Left ventricle myocardium inferior (tissue), 1 donor: ENCODE data around the gene GMEB2. TPM values are rescaled to one million over a fixed set of nuclear protein-coding genes. Genes with fewer than 3 reads are reported as not detected.

ENCODE experiments used
- DNase-seq: peaks from one replicate; pipeline ENCODE4 v3.0.0-alpha.2; 2020
- H3K27ac ChIP-seq: fragments of 200-600 bp; replicated peaks from 2 replicates; pipeline ENCODE4 v1.8.0; 2021
- H3K27me3 ChIP-seq: fragments of 200-600 bp; 2 replicates; pipeline ENCODE4 v1.8.0; 2021; ENCODE audit warnings: low read depth
- H3K36me3 ChIP-seq: fragments of 200-600 bp; 2 replicates; pipeline ENCODE4 v1.8.0; 2021
- H3K4me1 ChIP-seq: fragments of 200-600 bp; 2 replicates; pipeline ENCODE4 v1.8.0; 2021
- H3K4me3 ChIP-seq: fragments of 200-600 bp; 2 replicates; pipeline ENCODE4 v1.8.0; 2021; ENCODE audit warnings: mild to moderate bottlenecking, moderate library complexity
- H3K9me3 ChIP-seq: fragments of 200-600 bp; replicated peaks from 2 replicates; pipeline ENCODE4 v1.8.0; 2021
- intact Hi-C: fragments of 100-400 bp; cut with micrococcal nuclease; formaldehyde crosslinking; loops from one replicate; pipeline ENCODE4 v1.11.0; 2022
- total RNA-seq: library from RNA; stranded (reverse); fragmentation: NEBNext Ultra II Directional; extraction: Animal tissue kit (Norgen Biotek cat#: 25700); gene quantifications from one replicate; pipeline ENCODE4 v1.2.1, GENCODE V29; 2021
- TF ChIP-seq, protein P1 (sequence below): fragments of 200-600 bp; IDR thresholded peaks from 2 replicates; pipeline ENCODE4 v1.8.0; 2021; ENCODE audit warnings: antibody characterized with exemption, mild to moderate bottlenecking, borderline replicate concordance
- donor health status: DM: no; HTN: yes; CAD: no; lungs with severe emphysema.

Gene GMEB2
- total RNA-seq, 1 donor from 2014 or later = 5.3 TPM

DNA sequence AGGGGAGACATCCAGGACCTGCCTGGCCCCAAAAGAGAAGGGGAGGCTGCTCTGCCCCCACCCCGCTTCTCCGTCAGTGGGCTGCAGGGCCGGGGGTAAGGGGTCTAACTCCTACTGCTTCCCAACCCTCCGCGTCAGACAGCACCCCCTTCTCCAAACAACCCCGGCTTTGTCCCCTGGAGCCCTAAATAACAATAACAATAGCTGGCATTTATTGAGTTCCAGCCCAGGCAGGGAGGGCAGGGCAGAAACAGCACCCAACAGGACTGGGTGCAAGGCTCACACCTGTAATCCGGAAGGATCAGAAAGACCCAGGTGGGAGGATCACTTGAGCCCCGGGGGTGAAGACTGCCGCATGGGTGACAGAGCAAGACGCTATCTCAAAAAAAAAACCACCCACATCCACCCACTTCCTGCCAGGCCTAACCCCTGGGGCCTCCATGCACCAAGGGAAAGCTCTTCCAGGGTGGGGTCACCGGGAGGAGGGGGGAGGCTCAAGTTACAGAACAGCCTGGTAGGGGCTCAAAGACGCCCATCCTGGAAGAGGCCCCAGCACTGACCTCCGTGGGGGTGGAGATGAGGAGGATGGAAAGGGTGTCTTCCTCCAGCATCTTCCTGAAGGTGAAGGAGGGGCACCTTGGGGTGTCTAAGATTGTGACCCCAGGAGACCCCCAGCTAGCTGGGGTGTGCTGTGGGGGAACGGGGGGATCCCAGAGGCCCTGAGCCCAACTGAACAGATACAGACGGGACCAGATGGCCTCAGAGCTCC, 74.2 kb downstream of the GMEB2 start:
- peaks cover 50% of the 10 kb centered on the region for H3K27me3 ChIP-seq
- no peak for DNase-seq
- intact Hi-C loops = no loop called here
- no peak overlapping the region for H3K4me3 ChIP-seq
- H3K9me3 ChIP-seq = no peaks in the 10 kb centered on the region
- no peaks in the 10 kb centered on the region for H3K36me3 ChIP-seq
- TF ChIP-seq, protein P1, sequence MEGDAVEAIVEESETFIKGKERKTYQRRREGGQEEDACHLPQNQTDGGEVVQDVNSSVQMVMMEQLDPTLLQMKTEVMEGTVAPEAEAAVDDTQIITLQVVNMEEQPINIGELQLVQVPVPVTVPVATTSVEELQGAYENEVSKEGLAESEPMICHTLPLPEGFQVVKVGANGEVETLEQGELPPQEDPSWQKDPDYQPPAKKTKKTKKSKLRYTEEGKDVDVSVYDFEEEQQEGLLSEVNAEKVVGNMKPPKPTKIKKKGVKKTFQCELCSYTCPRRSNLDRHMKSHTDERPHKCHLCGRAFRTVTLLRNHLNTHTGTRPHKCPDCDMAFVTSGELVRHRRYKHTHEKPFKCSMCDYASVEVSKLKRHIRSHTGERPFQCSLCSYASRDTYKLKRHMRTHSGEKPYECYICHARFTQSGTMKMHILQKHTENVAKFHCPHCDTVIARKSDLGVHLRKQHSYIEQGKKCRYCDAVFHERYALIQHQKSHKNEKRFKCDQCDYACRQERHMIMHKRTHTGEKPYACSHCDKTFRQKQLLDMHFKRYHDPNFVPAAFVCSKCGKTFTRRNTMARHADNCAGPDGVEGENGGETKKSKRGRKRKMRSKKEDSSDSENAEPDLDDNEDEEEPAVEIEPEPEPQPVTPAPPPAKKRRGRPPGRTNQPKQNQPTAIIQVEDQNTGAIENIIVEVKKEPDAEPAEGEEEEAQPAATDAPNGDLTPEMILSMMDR = no peak
- H3K4me1 ChIP-seq = peaks cover 14% of the 10 kb centered on the region
- no peak overlapping the region for H3K27ac ChIP-seq

DNA sequence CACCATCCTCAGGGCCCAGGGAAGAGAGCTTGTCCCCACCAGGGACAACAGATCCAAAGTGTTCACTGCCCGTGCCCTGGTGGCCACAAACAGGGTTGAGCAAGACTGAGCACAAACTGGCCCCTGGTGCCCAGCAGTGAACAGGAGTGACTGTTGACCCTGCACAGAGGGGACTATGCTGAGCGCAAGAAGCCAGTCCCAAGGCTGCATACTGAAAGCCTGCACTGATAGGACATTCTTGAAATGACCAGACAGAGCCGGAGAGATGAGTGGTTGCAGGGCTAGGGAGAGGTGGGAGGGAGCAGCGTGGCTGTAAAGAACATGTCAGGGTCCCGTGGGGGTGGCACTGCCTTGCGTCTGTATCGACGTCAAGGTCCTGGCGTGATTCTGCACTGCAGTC, 75.8 kb downstream of the GMEB2 start:
- TF ChIP-seq, protein P1 = no peak
- intact Hi-C loops = no loop called here
- Histone ChIP-seq H3K27me3 (peaks cover 66% of the 10 kb centered on the region), H3K36me3 (no peaks in the 10 kb centered on the region), H3K27ac (no peak overlapping the region), H3K4me3 (no peak overlapping the region), H3K9me3 (no peaks in the 10 kb centered on the region), H3K4me1 (peaks cover 14% of the 10 kb centered on the region)
- no peak for DNase-seq

DNA sequence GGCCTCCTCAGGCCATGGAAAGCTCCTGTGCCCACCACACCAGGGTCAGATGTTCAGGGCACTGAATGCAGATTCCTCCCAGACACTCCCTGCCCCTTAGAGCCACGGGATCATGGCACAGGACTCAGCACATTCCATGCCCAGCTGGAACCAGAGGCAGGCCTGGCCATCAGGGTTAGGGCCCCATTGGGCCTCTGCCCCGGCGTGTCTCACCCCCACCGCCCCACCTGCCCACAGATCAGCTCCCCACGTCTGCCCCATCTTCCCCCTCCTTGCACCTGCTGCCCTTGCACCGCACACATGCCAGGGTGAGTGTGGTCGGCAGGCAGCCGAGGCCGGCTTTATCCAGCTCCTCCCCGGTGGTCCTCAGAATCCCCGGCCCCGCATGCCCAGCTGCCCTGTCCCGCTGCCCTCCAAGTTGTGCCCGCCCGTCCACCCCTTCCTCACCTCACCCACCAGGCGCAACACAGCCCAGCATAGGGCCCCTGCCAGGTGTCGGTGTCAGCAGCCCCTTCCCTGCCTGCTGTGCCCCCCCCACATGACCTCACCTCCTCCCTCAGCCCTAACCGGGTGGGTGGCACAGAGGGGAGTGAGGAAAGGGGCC, 77.1 kb downstream of the GMEB2 start:
- TF ChIP-seq, protein P1 = no peak
- no peak overlapping the region for H3K4me3 ChIP-seq
- intact Hi-C loops = no loop called here
- H3K9me3 ChIP-seq = no peaks in the 10 kb centered on the region
- no peak overlapping the region for H3K27ac ChIP-seq
- peaks cover 14% of the 10 kb centered on the region for H3K4me1 ChIP-seq
- no peaks in the 10 kb centered on the region for H3K36me3 ChIP-seq
- DNase-seq = no peak
- H3K27me3 ChIP-seq = peaks cover 77% of the 10 kb centered on the region

DNA sequence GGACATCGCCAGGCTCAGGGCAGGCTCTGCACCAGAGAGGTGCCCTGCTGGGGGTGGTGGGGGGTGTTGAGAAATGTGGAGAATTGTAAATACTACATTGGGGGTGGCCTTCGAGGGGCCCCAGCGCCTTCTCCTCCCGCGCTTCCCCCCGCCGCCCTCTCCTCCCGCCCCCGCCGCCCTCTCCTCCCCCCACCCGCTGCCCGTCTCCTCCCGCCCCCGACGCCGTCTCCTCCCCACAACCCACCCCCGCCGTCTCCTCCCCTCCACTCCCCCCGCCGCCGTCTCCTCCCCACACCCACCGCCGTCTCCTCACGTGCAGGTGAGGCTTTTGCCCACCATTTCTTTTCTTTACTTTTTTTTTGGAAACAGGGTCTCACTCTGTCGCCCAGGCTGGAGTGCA, 77.9 kb downstream of the GMEB2 start:
- H3K36me3 ChIP-seq = no peaks in the 10 kb centered on the region
- H3K27ac ChIP-seq = no peak overlapping the region
- H3K27me3 ChIP-seq = peaks cover 76% of the 10 kb centered on the region
- H3K4me3 ChIP-seq = no peak overlapping the region
- H3K9me3 ChIP-seq = no peaks in the 10 kb centered on the region
- intact Hi-C loops = no loop called here
- H3K4me1 ChIP-seq = peaks cover 6% of the 10 kb centered on the region
- no peak for DNase-seq
- TF ChIP-seq, protein P1 = no peak

DNA sequence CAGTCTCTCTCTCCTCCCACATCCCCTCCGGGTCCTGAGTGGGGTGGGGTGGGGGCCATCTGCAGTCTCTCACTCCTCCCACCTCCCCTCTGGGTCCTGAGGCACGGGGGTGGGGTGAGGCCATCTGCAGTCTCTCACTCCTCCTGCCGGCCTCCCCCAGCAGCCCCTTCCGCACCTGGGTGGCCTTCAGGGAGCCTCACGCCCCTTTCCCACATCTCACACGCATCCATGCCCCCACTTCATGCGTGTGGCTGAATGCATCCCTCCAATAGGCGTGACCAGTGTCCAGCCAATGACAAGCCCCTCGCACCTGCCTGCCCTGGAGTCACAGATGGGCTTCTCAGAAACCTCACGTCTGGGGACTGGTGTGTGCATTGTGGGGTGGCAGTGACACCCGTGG, 78.4 kb downstream of the GMEB2 start:
- Histone ChIP-seq H3K27me3 (peaks cover 71% of the 10 kb centered on the region), H3K27ac (no peak overlapping the region), H3K9me3 (no peaks in the 10 kb centered on the region), H3K36me3 (no peaks in the 10 kb centered on the region), H3K4me3 (no peak overlapping the region), H3K4me1 (peaks cover 1% of the 10 kb centered on the region)
- intact Hi-C loops = no loop called here
- TF ChIP-seq, protein P1 = no peak
- DNase-seq = no peak
